NK-92 (cell line): ENCODE data around the gene CAVIN2.

ENCODE experiments used
- DNase-seq: peaks from one replicate; lab custom pipeline; 2025; ENCODE audit not compliant: unreplicated experiment; lab: John Stamatoyannopoulos, UW

CAVIN2 gene

GRCh38 chr2:191840921-191841320 is 6.0 kb downstream of the CAVIN2 start:
- no peak for DNase-seq

DNA sequence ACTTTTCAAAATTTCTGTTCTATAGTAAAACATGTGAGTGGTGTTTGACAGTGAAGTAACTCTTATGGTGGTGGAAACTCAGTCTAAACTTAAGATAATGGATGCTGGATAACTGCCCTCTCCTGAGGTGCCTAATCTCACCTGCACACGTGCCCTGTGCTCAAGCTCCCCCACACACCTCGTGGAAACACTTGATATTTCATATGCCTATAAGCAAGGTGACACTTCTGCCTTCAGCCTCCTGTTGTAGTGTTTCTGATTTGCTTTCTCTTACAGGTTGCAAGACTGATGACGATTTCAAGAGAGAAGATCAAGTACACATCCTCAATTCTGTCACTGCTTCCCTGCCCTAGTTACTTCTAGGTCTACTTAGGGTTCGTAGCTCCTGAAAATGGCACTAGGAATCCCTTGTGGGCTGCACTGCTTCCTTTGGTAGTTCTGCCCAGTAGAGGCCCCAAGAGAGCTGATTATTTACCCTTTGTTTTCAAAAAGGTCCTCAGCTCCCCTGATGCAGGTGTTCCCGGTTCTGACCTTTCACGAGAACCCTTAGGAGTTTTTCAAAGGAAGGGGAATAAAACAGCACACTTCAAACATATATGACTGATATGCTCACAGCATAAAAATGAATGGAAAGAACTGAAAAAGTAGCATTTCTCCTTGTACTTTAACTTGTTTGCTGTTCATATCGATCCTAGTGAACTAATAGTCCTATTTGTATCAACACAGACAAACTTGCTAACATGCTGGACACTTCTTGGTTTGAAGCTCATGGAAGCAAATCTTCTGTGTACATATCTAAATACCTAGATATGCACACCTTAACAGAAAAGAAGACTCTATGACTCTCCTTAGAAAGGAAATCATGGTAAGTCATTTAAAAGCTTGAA is 6.7 kb downstream of the CAVIN2 start:
- DNase-seq: no peak

- DNase-seq: no peak
Measured at GRCh38 chr2:191838526-191838925, 8.4 kb downstream of the CAVIN2 start.

DNA sequence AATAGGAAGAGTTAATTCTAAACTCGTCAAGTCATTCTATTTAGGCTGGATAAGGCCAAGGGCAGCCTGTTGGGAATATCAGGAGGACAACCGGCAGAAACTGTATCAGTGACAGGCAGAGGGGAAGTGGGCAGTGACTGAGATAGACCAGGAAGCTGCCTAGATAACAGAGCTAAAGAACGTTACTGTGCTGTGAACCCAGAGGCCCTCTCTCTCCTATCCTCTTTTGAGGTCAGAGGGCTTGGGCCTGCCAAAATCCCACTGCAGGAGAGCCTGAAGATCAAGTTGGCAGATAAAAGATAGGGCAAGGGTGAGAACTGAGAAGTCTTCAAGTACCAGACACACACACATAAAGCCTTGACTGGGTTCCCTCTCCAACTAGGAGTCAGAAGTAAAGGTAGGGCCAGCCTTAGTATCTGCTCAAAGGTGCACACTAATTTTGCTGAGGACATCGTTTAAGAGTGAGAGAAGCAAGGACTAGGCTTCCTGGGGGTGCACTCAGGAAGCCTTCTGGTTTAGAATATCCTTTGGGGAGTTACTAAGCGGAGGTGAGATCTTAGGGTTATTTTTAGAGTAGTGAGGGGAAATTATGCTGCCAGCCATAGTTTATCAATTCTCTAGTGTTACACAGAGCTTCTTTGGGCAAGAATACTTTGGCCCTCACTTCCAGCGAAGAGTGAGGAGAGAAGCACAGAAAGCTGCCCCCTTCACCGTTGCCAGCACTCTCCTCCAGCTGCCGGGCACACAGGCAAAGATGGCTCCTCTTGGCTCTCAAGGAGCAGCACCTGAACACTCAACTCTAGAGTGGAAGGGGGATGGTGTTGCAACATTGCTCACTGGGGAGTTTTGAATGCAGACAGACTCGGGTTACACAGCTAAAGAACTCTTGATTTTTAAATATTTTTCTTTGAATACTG is 9.8 kb downstream of the CAVIN2 start:
- DNase-seq: no peak

DNA sequence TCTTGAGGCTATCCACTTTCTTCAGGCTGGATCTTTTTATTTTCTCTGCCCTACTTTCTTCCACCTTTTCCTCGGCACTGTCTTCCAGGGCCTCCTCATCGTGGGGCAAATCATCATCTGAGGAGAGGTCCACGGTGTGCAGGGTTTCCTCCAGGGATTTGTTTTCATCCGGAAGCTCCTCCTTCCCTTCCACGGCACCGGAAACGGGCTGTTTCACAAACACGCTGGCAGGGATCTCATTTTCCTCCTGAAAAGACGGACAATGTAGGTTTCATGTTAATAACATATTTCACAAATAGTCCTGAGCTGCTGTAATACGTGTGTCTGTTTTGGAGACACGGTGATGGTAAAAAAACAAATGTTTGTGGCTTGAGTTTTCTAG is 10.4 kb downstream of the CAVIN2 start:
- no peak for DNase-seq

- DNase-seq: no peak
Measured at GRCh38 chr2:191835539-191836350, 11.1 kb downstream of the CAVIN2 start.

DNA sequence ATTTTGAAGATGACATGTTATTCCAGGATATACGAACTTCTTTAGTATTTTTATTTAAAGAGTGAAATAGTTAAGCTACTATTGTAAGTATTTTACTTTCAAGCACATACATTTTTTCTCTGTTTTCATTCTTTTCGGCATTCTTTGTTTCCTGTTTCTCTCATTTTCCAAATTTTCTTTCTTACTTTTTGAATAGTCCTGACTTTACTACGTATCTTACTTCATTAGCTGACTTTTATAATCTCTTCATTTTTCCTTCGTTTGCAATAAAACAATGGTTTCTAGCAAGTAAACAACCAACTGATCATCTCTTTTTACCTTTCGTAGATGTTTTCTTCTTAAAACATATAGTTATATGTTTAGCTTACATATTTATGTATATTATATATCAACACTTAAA is 11.8 kb downstream of the CAVIN2 start:
- DNase-seq: no peak

DNA sequence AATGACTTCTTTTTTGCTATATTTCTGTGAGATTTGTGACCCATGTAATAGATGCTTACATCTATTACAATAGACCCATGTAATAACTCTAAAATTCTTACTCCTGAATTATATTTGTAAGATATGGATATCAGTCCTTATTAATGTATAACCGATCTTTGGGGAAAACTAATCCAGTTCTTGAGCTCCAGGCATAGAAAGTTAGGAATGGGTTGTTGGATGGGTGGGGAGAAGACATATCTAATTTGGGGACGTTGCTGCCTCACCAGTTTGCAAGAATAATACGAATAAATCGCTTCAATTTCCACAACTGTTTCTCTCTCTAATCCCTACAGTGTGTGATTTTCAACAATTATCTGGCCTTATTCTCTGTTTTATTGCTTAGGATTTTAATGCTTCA is 13.5 kb downstream of the CAVIN2 start:
- no peak for DNase-seq

GRCh38 chr2:191832668-191833067 is 14.2 kb downstream of the CAVIN2 start:
- DNase-seq: no peak

GRCh38 chr2:191831410-191831994 is 15.4 kb downstream of the CAVIN2 start:
- no peak for DNase-seq

DNA sequence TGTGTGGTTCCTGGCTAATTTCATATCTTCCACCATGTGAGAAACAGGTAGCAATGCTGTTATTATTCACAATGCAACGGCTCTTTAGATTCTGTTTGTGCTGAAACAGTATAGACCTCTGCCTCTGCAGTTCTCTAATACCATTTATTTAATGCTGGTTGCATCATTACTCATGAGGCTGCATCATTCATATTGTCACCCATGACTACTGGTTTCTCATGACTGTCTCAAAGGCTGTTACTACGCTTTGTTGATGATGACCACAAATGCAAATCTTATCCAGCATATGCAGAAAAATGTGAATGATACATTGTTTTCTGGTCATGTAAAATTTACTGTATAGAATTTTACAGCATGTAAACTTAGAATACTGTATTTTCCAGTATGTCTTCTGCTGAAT is 22.5 kb downstream of the CAVIN2 start:
- no peak for DNase-seq

DNA sequence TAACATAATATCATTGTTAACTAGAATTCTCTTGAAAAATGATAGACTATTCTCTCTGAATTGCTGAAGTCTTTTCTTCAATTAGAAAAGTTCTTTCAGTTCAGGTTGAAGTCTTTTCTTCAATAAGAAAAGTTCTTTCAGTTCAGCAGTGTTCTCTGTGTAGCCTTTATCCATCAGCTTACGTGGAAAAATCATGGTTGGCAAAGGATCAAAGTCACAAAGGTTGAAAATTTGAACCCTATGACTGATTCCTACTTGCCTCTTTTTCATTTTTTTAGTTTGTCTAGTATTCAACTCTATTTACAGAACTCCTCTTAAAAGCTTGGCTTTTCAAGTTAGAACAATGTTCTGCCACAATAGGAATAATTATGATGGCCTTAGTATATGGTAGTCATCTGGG is 25.8 kb downstream of the CAVIN2 start:
- no peak for DNase-seq

GRCh38 chr2:191818725-191819350 is 28.1 kb downstream of the CAVIN2 start:
- DNase-seq: no peak

DNA sequence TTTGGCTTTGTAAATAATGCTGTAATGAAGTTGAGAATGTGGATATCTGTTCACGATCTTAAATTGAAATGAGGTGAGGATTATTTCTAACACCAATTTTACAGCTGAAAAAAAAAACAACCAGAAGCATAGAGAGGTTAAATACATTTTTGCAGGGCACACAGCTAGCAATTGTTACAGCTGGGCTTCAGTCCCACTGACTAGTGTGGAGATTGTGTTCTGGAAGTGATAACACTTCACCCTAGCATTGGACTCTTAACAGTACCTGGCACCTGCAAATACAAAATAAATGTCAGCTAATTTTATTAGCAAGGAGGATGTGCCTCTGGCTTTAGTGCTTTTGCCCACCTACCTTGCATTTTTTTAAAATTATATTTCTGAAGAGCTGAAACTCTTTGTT is 28.8 kb downstream of the CAVIN2 start:
- DNase-seq: no peak

GRCh38 chr2:191815010-191815409 is 31.9 kb downstream of the CAVIN2 start:
- no peak for DNase-seq

DNA sequence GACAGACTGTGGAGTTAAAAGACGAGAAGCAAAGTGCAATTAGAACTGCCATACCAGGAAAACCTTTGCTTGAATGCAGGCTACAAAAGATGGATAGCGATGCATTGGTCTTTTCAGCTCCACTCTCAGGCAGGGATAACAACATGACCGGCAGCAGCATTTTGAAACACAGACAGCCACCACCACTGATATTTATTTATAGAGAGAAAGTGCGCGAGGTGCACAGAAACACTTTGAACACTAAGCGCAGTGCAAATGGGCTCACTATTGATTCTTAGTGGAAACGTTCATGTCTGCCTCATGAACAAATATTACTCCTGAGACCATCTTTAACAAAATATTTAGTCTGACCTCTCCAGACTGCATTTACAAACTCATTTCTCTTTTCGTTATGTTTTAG is 32.9 kb downstream of the CAVIN2 start:
- no peak for DNase-seq

DNA sequence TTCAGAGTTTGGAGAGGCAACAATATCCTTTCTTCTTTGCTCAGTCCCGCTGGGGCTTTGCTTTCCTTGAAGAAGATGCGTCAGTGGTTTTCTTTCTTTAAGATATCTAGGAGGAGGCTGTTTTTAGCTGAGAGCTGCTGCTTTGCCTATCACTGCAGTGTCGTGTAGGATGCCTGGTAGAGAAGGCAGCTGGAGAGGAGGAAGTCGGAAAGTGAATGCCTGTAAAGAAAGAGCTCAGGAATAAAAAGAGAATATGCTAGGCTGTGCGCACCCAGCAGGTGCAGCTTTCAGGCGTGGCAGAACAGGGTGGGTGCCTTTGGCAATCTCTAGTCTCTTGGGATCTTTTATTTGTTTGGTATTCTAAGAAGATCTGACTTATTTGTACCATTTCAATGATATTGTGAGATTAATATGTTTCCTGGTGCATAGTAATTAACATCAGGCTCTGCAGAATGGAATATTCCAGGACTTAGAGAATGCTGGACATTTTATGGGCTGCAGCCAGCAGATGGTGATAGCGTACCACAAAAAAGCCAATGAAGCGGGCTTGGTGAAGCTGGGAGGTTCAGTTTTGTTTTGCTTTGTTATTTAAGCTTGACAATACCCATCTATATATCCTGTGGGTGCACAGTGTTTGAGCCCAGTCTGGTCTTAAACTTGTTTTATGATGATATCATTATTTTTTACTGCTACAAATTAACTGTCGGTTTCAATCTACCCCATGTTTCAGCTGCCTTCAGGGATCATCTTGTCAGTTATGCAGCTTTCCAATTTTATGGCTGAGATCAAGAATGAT is 34.9 kb downstream of the CAVIN2 start:
- no peak for DNase-seq

- no peak for DNase-seq
Measured at GRCh38 chr2:191806396-191806795, 40.5 kb downstream of the CAVIN2 start.

- DNase-seq: no peak
Measured at GRCh38 chr2:191804766-191805165, 42.1 kb downstream of the CAVIN2 start.

- no peak for DNase-seq
Measured at GRCh38 chr2:191803007-191803406, 43.9 kb downstream of the CAVIN2 start.
